Brain pericyte (primary cell): ENCODE results near the gene CHRNA9.
A peak's percentile ranks its signal among the peaks of the same experiment; 100 is the strongest.
"Not testable (repeated sequence)": the region's sequence is repeated elsewhere in the genome, so short reads cannot be mapped to it uniquely, and the experiment has no call there.

ENCODE experiments used
- DNase-seq: peaks from one replicate; pipeline ENCODE4 v3.0.0-alpha.2; 2012; ENCODE audit warnings: low read depth, low spot score

The CHRNA9 gene

GRCh38 chr4:40334591-40335524 lies at the start of gene CHRNA9:
Gene CHRNA9, plus strand, starts transcription at chr4:40335333. Its CDS starts 135 bp downstream, at chr4:40335468.
- DNase-seq = no peak

- DNase-seq = no peak
Observed at GRCh38 chr4:40285692-40286091, 49.4 kb upstream of the CHRNA9 start.

- no peak for DNase-seq
Observed at GRCh38 chr4:40288566-40288965, 46.6 kb upstream of the CHRNA9 start.

- DNase-seq = no peak
Observed at GRCh38 chr4:40289366-40290188, 45.6 kb upstream of the CHRNA9 start.

- not testable (repeated sequence) for DNase-seq
Observed at GRCh38 chr4:40290611-40291186, 44.4 kb upstream of the CHRNA9 start.

DNA sequence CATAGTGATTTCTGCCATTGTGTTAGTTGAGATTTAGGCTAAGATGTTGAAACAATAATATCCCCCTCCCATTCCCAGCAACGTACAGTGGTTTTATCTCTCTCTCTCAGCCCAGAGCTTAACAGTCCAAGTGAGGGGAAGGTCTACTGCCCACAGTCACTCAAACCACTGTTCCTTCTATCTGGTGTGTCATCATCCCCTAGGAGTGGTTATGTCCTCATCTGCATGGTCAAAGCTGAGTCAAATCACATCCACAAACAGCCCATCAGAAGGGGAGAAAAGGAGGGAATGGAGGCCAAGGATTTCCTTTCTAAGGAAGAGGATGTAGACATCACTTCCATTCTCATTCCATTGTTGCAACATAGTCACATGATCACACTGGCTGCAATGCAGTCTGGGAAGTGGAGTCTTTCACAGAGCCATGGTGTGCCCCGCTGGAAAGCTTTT lies 42.8 kb upstream of the CHRNA9 start:
- DNase-seq = peak; percentile 13

DNA sequence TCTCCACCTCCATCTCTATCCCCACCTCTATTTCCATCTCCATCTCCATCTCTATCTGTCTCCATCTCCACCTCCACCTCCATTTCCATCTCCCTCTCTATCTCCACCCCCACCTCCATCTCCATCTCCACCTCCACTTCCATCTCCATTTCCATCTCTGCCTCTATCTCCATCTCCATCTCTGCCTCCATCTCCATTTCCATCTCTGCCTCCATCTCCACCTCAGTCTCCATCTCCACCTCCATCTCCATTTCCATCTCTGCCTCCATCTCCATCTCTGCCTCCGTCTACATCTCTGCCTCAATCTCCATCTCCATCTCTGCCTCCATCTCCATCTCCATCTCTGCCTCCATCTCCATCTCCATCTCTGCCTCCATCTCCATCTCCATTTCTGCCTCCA lies 40.8 kb upstream of the CHRNA9 start:
- DNase-seq = no peak

DNA sequence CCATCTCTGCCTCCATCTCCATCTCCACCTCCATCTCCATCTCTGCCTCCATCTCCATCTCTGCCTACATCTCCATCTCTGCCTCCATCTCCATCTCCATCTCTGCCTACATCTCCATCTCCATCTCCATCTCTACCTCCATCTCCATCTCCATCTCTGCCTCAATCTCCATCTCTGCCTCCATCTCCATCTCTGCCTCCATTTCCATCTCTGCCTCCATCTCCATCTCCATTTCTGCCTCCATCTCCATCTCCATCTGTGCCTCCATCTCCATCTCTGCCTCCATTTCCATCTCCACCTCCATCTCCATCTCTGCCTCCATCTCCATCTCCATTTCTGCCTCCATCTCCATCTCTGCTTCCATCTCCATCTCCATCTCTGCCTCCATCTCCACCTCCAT lies 40.1 kb upstream of the CHRNA9 start:
- not testable (repeated sequence) for DNase-seq

DNA sequence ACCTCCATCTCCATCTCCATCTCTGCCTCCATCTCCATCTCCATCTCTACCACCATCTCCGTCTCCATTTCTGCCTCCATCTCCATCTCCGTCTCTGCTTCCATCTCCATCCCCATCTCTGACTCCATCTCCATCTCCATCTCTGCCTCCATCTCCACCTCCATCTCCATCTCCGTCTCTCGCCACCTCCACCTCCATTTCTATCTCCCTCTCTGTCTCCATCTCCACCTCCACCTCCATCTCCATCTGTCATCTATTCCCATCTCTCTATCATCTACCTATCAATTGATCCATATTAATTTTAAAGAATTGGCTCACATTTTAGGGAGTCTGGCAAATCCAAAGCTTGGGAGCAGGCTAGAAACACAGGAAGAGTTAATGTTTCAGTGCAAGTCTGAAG lies 39.6 kb upstream of the CHRNA9 start:
- DNase-seq = no peak

DNA sequence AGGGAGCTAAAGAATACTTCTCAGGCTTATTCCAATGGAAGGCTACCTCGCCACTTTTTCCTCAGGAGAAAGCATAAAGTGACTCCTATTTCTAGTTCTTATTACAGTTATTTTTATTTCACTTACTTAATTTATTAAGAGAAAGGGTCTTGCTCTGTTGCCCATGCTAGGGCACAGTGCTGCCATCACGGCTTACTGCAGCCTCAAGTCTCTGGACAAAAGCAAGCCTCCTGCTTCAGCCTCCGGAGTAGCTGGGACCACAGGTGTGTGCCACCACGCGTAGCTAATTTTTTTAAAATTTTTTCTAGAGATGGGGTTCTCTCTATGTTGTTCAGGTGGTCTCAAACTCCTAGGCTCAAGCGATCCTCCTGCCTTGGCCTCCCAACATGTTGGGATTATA lies 36.0 kb upstream of the CHRNA9 start:
- DNase-seq = no peak

DNA sequence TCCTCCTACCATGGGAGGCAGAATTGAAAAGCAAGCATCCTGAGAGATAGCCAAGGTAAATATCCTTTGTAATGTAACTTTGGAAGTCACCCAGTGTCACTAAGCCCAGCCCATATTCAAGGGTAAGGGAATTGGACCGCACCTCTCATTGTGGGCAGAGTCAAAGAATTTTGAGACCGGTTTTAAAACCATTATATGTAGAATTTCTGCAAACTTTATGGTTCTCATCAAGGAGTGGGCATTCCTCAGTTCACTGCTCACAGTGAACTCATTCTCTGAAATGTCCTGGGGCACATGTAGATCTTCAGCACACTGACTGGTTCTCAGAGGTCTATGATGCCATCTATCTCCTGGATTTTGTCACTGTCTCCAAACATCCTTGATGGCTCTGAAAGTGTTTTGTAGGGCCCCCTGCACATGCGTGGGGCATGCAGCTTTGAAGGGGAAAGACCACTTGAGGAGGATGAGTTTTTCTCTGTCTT lies 35.3 kb upstream of the CHRNA9 start:
- no peak for DNase-seq

DNA sequence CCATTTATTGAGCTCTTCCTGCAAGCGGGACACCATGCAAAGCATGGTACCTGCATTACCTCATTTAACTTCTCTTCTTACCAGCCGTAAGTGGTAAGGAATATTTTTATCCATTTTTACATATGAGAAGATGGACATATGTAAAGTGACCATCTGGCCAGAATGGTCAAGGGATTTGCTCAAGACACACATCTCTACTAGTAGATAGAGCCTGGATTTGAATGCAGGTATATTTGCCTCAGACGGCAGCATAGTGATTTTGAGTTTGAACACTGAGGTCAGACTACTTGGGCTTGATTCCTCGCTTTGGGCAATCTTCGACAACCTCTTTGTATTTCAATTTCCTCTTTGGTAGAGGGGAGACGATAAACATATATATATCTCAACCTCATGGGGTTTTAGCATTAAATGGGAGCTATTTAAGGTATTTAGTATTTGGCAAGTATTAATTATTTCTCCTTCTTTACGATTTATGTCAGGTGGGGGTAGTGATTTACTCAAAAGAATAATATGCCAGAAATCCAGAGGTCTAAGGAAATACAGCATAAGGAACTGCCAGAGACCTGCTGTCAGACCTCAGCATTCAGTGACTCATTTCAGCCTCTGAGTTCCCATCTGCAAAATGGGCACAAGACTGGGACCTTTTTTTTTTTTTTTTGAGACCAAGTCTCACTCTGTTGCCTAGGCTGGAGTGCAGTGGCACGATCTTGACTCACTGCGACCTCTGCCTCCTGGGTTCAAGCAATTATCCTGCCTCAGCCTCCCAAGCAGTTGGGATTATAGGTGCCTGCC lies 34.6 kb upstream of the CHRNA9 start:
- no peak for DNase-seq

DNA sequence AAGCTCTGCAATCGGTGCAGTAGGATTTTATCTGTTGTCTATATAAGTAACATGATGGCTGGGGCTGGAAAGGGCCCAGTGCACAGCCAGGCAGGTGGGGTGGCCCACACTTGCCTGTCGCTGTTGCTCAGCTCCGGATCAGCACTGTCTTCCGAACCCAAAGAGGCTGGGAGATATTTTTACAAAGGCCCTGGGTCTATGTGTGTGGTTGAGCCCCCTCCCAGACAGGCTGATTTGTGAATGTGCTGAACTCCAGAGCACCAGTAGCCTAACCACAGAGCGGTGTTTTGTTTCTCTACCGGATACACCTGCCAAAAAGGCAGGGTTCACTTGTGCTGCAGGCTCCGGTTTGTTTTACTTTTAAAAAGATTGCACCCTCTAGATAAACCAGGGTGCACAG lies 33.5 kb upstream of the CHRNA9 start:
- DNase-seq = no peak

GRCh38 chr4:40303751-40304150 lies 31.4 kb upstream of the CHRNA9 start:
- no peak for DNase-seq

- DNase-seq = no peak
Observed at GRCh38 chr4:40305328-40306170, 29.6 kb upstream of the CHRNA9 start.

- no peak for DNase-seq
Observed at GRCh38 chr4:40306226-40306625, 28.9 kb upstream of the CHRNA9 start.

- DNase-seq = no peak
Observed at GRCh38 chr4:40306976-40307375, 28.2 kb upstream of the CHRNA9 start.

DNA sequence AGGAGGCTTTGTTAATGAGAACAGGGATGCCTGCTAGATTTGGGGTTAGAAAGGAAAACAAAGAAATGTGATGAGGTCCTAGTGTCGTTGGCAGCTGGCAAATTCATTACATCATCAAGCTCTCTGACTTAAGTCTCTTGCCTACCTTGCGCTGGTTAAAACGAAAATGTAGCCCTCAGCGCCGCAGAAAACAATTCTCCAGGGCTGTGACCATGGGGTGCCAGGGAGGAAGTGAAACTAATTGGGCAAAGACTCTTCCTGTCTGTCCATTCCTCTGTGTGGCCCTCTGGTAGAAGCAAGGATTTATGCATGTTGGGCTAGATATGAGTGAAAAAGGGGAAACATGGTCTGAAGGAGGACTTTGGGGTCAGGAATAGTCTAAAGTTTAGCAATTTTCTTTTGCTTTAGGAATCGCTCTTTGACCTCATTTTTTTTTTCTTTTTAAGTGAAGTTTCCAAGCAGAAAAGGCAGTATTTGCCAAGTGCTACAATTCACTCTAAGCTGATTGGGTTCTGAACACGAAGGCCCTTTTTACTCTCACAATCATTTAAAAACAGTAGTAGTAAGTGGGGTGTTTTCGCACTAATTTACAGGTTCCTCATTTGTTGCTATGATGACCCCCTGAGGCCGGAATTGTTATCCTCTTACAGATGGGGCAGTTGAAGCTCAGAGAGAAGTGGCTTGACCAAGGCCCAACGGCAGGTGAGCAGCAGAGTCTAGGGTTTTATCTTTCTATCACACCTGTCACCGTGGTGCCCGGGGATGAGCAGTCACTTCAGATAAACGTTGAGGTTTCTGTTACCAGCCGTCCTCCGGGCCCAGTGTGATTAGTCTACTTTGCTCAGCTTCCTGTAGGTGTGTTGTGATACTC lies 27.3 kb upstream of the CHRNA9 start:
- no peak for DNase-seq

DNA sequence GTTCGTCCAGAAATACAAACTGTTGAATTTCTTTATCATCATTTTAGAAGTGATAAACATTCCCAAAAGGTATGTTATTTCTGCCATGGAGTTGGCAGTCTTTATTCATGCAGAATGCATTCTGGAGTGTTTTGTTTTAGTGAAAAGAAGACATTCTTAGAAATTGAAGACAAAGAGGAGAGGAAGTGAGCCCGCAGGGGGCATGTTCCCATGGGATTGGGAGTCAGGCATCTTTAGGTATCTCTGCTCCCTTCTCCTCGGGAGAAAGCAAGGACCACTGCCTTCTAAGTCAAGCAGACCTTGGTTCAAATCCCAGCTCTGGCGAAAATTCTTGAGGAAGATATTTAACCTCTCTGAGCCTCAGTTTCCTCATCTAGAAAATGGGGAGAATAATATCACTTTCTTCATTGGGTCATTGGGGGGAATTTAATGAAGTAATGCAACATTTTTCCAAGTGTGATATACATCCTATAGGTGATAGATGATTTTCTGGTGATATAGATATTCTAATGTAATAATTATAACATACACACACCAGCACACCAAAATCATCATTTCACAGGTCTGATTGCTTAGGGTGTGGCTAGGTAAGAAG lies 26.5 kb upstream of the CHRNA9 start:
- DNase-seq = no peak
